K562 (cell line): ENCODE data around the gene ACADM. TPM values are rescaled to one million over a fixed set of nuclear protein-coding genes. Genes with fewer than 3 reads are reported as not detected.
A peak's percentile ranks its signal among the peaks of the same experiment; 100 is the strongest.

Experiments used
- AFF4 ChIP-seq: sonication (generic); formaldehyde crosslinking; IDR thresholded peaks from 2 replicates; pipeline ENCODE4 v1.8.0; 2023; ENCODE audit warnings: mild to moderate bottlenecking, missing genetic modification reagents
- ARID1B ChIP-seq: fragments of 450-650 bp; IDR thresholded peaks from 2 replicates; pipeline ENCODE4 v1.6.1; 2016; ENCODE audit warnings: antibody characterized with exemption, mild to moderate bottlenecking, inconsistent platforms
- ATF6 ChIP-seq: sonication (generic); formaldehyde crosslinking; IDR thresholded peaks from 2 replicates; pipeline ENCODE4 v1.4.0; 2020; ENCODE audit warnings: mild to moderate bottlenecking, missing genetic modification reagents
- EP300 ChIP-seq: IDR thresholded peaks from 2 replicates; pipeline ENCODE4 v1.6.1; 2012; ENCODE audit warnings: low read length, improper control_type of control experiment
- NFATC3 ChIP-seq: fragments of 450-650 bp; IDR thresholded peaks from 2 replicates; pipeline ENCODE4 v1.6.1; 2017; ENCODE audit warnings: mild to moderate bottlenecking
- TBL1XR1 ChIP-seq, 2 experiments: IDR thresholded peaks; 2 replicates each; pipeline ENCODE4 v1.6.1; 2012; ENCODE audit warnings: improper control_type of control experiment in 2 of 2, low read length in 2 of 2, mild to moderate bottlenecking in 1 of 2
- YBX1 ChIP-seq: fragments of 450-650 bp; IDR thresholded peaks from 2 replicates; pipeline ENCODE4 v1.7.1; 2016; ENCODE audit warnings: mild to moderate bottlenecking
- ZBTB33 ChIP-seq: sonication (generic); formaldehyde crosslinking; IDR thresholded peaks from 2 replicates; pipeline ENCODE4 v1.8.1; 2023; ENCODE audit warnings: mild to moderate bottlenecking, missing genetic modification reagents
- ZBTB43 ChIP-seq: sonication (generic); formaldehyde crosslinking; IDR thresholded peaks from 2 replicates; pipeline ENCODE4 v1.8.0; 2023; ENCODE audit warnings: mild to moderate bottlenecking, missing genetic modification reagents
- ZBTB5 ChIP-seq: fragments of 450-650 bp; IDR thresholded peaks from 2 replicates; pipeline ENCODE4 v1.6.1; 2017; ENCODE audit warnings: antibody characterized with exemption
- ZNF3 ChIP-seq: fragments of 250-450 bp; sonication (Bioruptor Pico); IDR thresholded peaks from 2 replicates; pipeline ENCODE4 v1.5.0; 2021; ENCODE audit warnings: mild to moderate bottlenecking, moderate library complexity
- ZNF639 ChIP-seq, 2 experiments: fragments of 200-800 bp in 1 of 2; sonication (Bioruptor generic) in 1 of 2; sonication (generic) in 1 of 2; formaldehyde crosslinking in 1 of 2; IDR thresholded peaks in 1 of 2; conservative IDR thresholded peaks in 1 of 2; 2 replicates each; pipeline versions ENCODE4 v1.5.0 to v1.6.1; 2016 to 2020; ENCODE audit warnings: missing compliant biosample characterization in 1 of 2, missing genetic modification characterization in 1 of 2, missing genetic modification reagents in 1 of 2
- ZNF766 ChIP-seq: fragments of 200-800 bp; sonication (Bioruptor generic); conservative IDR thresholded peaks from 2 replicates; pipeline ENCODE4 v1.6.1; 2016; ENCODE audit warnings: missing genetic modification characterization, missing compliant biosample characterization
- polyA plus RNA-seq, 8 experiments: library from polyadenylated mRNA; depleted of rRNA in 4 of 8; stranded (reverse) in 5 of 8; unstranded in 3 of 8; fragments of >200 nt; fragmentation: Nextera tagmentation in 2 of 8; fragmentation: Illumina TruSeq in 1 of 8; extraction: Ambion mirVana in 2 of 8; extraction: Trizol in 1 of 8; gene quantifications; 2 replicates each; pipeline versions ENCODE4 v1.2.1 to v1.2.3, GENCODE V29; 2011 to 2014; ENCODE audit warnings: inconsistent platforms in 1 of 8, missing spikeins in 1 of 8
- total RNA-seq, 7 experiments: library from RNA; depleted of rRNA in 6 of 7; stranded (reverse); fragments of >200 nt in 6 of 7; fragmentation: Illumina TruSeq in 2 of 7; extraction: Trizol in 2 of 7; gene quantifications; 2 replicates each; pipeline versions ENCODE4 v1.2.1 to v1.2.3, GENCODE V29; 2011 to 2021; ENCODE audit warnings: low replicate concordance in 1 of 7

ACADM gene
- total and polyA plus RNA-seq, 9 of the 15 experiments (the other 6 are each of a cell fraction or from before 2014, with no cell fraction given), result 82.5 to 156 (median 123) TPM

- TF ChIP-seq ZNF639 (CRISPR knock-in tag; conservative IDR thresholded peaks at IDR 0.05 in 1 of 2, IDR thresholded peaks at IDR 0.05 in 1 of 2), result no peak
- no peak for TF ChIP-seq YBX1
- no peak for TF ChIP-seq ZBTB33 (CRISPR knock-in tag)
- TF ChIP-seq ZBTB43 (CRISPR knock-in tag), result no peak
- TF ChIP-seq ZBTB5, result no peak
- TF ChIP-seq NFATC3, result 0 out of 2 replicates have a peak, but pooled peaks have one; percentile 54
- no peak for TF ChIP-seq ATF6 (CRISPR knock-in tag)
- TF ChIP-seq ARID1B, result peak; percentile 35; the same call in 1 of the 2 replicates
- no peak for TF ChIP-seq TBL1XR1 (IDR thresholded peaks at IDR 0.05; ENCODE audit: low read length in 2 of 2)
- TF ChIP-seq EP300, result no peak
- TF ChIP-seq ZNF3, result no peak
- TF ChIP-seq AFF4 (CRISPR knock-in tag), result no peak
- TF ChIP-seq ZNF766 (CRISPR knock-in tag), result no peak
Observed at GRCh38 chr1:75677443-75677842, 47.1 kb upstream of the ACADM start (continued).
